GM13976 (cell line): ENCODE results near the gene SP140.

Source experiments
- DNase-seq: peaks from one replicate; pipeline ENCODE4 v3.0.0; 2012; ENCODE audit warnings: low spot score
- in situ Hi-C: fragments of 300-500 bp; cut with MboI; formaldehyde crosslinking; loops from one replicate; pipeline ENCODE4 v1.12.0; 2022; ENCODE audit warnings: low sequenced_read_pairs, mixed read lengths, inconsistent platforms; ENCODE audit not compliant: unreplicated experiment
- TF ChIP-seq, protein P1 (sequence below): IDR thresholded peaks from 2 replicates; pipeline ENCODE4 v1.5.1; 2012; ENCODE audit warnings: borderline replicate concordance, mild to moderate bottlenecking; ENCODE audit not compliant: insufficient read depth; ENCODE audit errors: extremely low read depth, missing control alignments, control extremely low read depth

SP140 gene

DNA sequence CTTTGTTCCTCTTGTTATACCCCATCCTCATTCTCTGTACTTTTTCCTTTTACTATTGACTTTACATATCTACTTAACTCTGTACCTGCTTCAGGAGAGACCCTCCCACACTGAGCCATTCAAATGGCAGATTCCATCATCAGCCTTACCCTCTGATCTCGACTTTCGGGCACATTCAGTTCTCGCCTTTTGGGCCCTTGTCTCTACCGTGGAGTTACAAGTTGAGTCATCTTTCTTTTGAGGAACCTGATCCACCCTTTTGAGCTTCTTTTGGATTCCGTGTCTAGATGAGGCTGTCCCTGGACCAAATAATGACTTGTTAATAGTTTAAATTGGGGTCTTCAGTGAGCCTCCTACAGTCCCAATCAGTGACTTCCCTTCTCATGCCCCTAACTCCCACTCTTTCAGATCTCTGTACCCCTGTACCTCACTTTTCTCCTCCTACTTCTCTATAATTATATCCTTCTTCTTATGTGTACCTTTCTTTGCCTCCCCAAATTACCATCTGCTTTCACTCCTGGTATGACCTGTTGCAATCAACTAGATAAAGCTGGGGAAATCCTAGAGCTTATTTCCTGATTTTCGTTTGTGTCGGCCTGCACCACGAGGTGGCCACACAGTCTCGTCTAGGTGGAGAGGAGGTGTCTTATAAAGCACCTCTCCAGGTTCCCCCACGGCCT lies 23.0 kb upstream of the SP140 start:
- DNase-seq, result peak; percentile 49
- in situ Hi-C loops, result loop anchor here (10.0 kb wide), 2 partner anchors 212 to 392 kb away; partner anchors contain the start of gene SP100
- TF ChIP-seq, protein P1, sequence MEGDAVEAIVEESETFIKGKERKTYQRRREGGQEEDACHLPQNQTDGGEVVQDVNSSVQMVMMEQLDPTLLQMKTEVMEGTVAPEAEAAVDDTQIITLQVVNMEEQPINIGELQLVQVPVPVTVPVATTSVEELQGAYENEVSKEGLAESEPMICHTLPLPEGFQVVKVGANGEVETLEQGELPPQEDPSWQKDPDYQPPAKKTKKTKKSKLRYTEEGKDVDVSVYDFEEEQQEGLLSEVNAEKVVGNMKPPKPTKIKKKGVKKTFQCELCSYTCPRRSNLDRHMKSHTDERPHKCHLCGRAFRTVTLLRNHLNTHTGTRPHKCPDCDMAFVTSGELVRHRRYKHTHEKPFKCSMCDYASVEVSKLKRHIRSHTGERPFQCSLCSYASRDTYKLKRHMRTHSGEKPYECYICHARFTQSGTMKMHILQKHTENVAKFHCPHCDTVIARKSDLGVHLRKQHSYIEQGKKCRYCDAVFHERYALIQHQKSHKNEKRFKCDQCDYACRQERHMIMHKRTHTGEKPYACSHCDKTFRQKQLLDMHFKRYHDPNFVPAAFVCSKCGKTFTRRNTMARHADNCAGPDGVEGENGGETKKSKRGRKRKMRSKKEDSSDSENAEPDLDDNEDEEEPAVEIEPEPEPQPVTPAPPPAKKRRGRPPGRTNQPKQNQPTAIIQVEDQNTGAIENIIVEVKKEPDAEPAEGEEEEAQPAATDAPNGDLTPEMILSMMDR, result peak; percentile 52

DNA sequence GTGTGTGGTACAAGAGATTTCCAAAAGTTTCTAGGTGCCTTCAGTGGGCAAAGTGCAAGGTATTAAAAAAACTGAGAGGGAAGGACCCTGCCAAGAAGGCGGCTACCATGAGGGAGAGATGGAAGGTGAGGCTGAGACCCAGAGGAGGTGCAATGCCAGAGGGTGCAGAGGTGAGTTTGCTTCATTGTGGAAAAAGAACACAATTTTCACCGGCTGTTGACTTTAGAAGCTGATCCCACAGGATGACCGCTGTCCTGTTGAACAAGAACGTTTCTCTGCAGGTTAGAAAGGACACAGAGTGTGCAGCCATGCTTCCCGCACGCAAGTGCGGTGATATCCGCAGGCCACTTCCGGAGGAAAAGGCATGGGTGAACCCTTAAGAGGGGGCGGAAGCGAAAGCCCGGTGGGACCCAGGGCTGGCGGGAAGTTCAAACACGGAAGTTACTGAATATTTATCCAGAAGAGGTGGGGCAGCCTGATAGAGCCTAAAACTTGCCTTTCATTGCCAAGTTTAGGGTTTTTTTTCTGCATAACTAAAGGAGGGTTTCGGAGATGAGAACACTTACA lies 22.3 kb upstream of the SP140 start:
- in situ Hi-C loops, result loop anchor here (10.0 kb wide), 2 partner anchors 212 to 392 kb away; partner anchors contain the start of gene SP100
- TF ChIP-seq, protein P1, result no peak
- DNase-seq, result peak; percentile 36

DNA sequence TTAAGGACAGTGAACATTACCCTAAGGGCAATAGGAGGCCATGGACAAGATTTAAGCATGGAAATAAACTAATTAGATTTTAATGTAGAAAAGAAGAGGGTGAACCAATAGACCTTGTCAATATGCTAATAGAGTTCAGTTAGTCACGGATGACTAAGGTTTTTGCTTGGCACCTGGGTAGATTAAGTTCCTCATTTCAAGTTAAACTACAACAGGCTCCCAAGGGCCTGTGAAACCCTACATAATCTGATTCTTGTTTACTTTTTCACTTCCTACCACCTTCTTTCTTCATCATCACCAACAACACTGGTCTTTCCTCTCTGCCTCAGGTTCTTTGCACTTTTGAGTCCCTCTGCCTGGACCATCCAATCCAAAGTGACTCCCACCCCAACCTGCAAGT lies 20.5 kb upstream of the SP140 start:
- in situ Hi-C loops, result loop anchor here (10.0 kb wide), 2 partner anchors 210 to 390 kb away; partner anchors contain the start of gene SP100
- TF ChIP-seq, protein P1, result no peak
- DNase-seq, result no peak

DNA sequence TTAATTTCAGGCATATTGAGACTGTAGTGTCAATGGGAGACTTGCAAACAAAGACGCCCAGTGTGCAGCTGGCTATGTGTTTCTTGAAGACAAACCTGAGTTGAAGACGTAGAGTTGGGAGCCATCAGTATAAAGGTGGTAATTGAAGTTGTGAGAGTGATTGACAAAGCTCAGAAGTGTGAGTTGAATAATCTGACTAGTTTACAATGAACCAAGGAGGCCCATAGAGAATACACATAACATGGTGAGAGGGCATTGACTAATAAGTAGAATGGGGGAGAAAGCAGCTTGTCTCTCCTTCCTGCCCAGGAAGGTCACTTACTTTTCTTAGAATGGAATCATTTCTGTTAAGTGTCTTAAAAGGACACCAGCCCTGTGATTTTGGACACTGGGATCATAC lies 19.8 kb upstream of the SP140 start:
- no peak for DNase-seq
- in situ Hi-C loops, result loop anchor here (10.0 kb wide), 2 partner anchors 209 to 389 kb away; partner anchors contain the start of gene SP100
- TF ChIP-seq, protein P1, result no peak

DNA sequence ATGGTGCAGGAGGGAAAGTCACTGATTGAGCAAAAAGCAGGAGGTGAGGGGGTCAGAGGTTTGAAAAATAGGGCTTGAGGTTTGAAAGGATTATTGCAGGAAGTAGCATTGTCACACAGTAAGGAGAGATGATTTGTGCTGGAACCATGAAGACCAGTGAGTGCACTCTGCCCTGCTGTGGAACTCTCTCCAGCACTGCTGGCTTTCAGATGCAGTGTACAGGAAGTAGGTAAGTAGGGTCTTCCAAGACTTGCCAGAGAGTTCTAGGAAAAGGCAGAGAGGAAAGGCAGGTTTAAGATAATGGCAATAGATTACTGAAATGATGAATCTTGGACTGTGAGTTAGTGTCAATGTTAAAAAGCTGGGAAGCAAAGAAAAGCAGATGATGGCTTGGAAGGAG lies 17.0 kb upstream of the SP140 start:
- TF ChIP-seq, protein P1, result no peak
- in situ Hi-C loops, result loop anchor here (10.0 kb wide), 2 partner anchors 206 to 386 kb away; partner anchors contain the start of gene SP100
- no peak for DNase-seq

DNA sequence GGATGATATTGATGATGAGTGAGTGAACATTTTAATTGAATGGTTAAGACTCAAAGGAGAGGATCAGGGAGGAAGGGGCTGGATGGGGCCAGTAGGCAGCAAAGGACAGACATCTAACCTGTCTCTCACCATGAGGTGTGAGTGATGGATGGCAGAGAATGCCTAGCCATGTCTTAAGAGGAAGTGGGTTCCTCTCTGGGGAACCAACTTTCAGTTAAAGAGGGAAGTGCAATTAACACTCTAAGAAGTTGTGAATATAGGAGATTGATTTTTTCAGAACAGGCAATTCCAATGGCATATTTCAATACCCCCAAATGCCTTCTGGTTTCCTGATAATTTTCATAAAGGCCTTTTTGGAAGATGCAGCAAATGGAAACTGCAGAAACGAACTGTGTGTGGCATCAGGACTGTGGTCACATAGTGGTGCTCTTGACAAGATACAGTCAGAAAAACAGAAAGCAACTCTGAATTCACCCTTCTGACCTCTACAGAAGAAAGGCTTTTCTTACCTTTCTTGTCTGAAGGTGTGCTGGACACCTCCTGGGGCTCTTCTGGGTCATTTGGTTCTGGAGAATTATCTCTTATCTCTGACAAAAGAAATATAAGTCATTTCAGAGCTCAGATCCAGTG lies 16.0 kb upstream of the SP140 start:
- in situ Hi-C loops, result loop anchor here (10.0 kb wide), 2 partner anchors 205 to 385 kb away; partner anchors contain the start of gene SP100
- TF ChIP-seq, protein P1, result no peak
- DNase-seq, result no peak
